Adrenal gland (tissue), 5 donors: Measurements from ENCODE around the gene SORL1-AS1.

Experiments
- CTCF ChIP-seq, 6 experiments: fragments of 450-650 bp in 4 of 6; fragments of 200-600 bp in 2 of 6; sonication (generic) in 1 of 6; IDR thresholded peaks; 1 replicate in 5 of 6; 2 replicates in 1 of 6; pipeline versions ENCODE4 v1.5.1 to v1.8.0; 2016 to 2021; ENCODE audit warnings: antibody characterized with exemption in 6 of 6, mild to moderate bottlenecking in 2 of 6, moderate library complexity in 1 of 6
- POLR2A ChIP-seq, 2 donors: fragments of 450-650 bp; IDR thresholded peaks; one replicate each; pipeline ENCODE4 v1.6.1; 2017; ENCODE audit warnings: antibody characterized with exemption in 2 of 2, mild to moderate bottlenecking in 2 of 2, moderate library complexity in 1 of 2
- donor health status: DM: no; HTN: no; CAD: no.

- no peak for TF ChIP-seq CTCF (IDR thresholded peaks at IDR 0.05)
- TF ChIP-seq POLR2A (IDR thresholded peaks at IDR 0.05): no peak
Measured at GRCh38 chr11:121449626-121450025, 3.1 kb downstream of the SORL1-AS1 start.
